ENCODE measurements around the gene CPA1.

DNA sequence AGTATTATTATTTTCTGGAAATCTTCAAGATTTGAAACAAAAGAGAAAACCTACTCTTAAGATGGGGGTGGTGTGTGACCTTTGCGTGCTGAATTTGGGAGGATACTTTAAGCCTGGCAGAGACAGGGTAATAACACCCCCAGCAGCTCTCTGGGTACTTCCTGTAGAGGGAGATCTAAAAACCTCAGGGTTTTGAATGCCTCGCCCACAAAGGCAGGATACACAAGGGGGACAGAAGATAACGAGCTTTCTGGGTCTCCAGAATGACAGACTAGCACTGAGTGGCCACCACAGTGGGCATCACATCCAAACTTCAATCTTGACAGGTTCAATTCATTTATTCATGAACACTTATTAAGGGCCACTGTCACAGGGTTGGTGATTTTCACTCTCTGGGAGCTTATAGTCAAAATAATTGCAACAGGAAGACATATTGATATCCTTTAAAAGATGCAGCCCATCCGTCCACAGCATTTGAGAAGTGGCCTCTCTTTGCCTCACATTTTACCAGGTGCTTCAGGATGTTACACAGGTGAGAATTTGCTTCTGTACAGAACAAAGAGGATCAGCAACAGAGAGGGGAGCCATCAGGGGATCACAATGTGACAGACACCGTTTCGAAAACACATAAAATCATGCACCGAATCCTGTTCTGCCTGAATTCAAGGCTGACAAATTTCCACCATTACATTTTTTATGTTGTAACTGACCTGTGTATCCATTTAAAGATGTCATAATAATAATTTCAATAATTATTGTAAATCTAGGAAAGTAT lies 14.3 kb downstream of the CPA1 start:
- TF ChIP-seq, protein P1, sequence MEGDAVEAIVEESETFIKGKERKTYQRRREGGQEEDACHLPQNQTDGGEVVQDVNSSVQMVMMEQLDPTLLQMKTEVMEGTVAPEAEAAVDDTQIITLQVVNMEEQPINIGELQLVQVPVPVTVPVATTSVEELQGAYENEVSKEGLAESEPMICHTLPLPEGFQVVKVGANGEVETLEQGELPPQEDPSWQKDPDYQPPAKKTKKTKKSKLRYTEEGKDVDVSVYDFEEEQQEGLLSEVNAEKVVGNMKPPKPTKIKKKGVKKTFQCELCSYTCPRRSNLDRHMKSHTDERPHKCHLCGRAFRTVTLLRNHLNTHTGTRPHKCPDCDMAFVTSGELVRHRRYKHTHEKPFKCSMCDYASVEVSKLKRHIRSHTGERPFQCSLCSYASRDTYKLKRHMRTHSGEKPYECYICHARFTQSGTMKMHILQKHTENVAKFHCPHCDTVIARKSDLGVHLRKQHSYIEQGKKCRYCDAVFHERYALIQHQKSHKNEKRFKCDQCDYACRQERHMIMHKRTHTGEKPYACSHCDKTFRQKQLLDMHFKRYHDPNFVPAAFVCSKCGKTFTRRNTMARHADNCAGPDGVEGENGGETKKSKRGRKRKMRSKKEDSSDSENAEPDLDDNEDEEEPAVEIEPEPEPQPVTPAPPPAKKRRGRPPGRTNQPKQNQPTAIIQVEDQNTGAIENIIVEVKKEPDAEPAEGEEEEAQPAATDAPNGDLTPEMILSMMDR (IDR thresholded peaks at IDR 0.05): no peak
- TF ChIP-seq ELF4 (CRISPR knock-in tag; IDR thresholded peaks at IDR 0.05; ENCODE audit: low read depth) (no peak), NFYB (CRISPR knock-in tag; conservative IDR thresholded peaks at IDR 0.05; ENCODE audit: low read depth) (no peak), JUN (CRISPR knock-in tag; IDR thresholded peaks at IDR 0.05) (no peak), GABPB1 (CRISPR knock-in tag; IDR thresholded peaks at IDR 0.05) (no peak), CREB1 (CRISPR knock-in tag; IDR thresholded peaks at IDR 0.05) (no peak)
- TF ChIP-seq, protein P2, sequence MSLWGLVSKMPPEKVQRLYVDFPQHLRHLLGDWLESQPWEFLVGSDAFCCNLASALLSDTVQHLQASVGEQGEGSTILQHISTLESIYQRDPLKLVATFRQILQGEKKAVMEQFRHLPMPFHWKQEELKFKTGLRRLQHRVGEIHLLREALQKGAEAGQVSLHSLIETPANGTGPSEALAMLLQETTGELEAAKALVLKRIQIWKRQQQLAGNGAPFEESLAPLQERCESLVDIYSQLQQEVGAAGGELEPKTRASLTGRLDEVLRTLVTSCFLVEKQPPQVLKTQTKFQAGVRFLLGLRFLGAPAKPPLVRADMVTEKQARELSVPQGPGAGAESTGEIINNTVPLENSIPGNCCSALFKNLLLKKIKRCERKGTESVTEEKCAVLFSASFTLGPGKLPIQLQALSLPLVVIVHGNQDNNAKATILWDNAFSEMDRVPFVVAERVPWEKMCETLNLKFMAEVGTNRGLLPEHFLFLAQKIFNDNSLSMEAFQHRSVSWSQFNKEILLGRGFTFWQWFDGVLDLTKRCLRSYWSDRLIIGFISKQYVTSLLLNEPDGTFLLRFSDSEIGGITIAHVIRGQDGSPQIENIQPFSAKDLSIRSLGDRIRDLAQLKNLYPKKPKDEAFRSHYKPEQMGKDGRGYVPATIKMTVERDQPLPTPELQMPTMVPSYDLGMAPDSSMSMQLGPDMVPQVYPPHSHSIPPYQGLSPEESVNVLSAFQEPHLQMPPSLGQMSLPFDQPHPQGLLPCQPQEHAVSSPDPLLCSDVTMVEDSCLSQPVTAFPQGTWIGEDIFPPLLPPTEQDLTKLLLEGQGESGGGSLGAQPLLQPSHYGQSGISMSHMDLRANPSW (CRISPR knock-in tag; conservative IDR thresholded peaks at IDR 0.05; ENCODE audit: low read depth): no peak

Data from WTC11 (cell line).